HG02588 (cell line): Measurements from ENCODE around the gene FBXO17.
"Not testable (repeated sequence)": the region's sequence is repeated elsewhere in the genome, so short reads cannot be mapped to it uniquely, and the experiment has no call there.

ENCODE experiments used
- ATAC-seq: cut with Tn5 transposase; IDR thresholded peaks from one replicate; pipeline ENCODE4 v1.9.1; 2021; ENCODE audit warnings: mild to moderate bottlenecking, moderate library complexity; ENCODE audit not compliant: unreplicated experiment

FBXO17 gene, protein sequence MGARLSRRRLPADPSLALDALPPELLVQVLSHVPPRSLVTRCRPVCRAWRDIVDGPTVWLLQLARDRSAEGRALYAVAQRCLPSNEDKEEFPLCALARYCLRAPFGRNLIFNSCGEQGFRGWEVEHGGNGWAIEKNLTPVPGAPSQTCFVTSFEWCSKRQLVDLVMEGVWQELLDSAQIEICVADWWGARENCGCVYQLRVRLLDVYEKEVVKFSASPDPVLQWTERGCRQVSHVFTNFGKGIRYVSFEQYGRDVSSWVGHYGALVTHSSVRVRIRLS

GRCh38 chr19:38975214-38975860 is at the start of gene FBXO17:
FBXO17 (minus strand) TSS chr19:38975742; CDS start chr19:38950319, 25,423 bp downstream.
- ATAC-seq, result no peak

DNA sequence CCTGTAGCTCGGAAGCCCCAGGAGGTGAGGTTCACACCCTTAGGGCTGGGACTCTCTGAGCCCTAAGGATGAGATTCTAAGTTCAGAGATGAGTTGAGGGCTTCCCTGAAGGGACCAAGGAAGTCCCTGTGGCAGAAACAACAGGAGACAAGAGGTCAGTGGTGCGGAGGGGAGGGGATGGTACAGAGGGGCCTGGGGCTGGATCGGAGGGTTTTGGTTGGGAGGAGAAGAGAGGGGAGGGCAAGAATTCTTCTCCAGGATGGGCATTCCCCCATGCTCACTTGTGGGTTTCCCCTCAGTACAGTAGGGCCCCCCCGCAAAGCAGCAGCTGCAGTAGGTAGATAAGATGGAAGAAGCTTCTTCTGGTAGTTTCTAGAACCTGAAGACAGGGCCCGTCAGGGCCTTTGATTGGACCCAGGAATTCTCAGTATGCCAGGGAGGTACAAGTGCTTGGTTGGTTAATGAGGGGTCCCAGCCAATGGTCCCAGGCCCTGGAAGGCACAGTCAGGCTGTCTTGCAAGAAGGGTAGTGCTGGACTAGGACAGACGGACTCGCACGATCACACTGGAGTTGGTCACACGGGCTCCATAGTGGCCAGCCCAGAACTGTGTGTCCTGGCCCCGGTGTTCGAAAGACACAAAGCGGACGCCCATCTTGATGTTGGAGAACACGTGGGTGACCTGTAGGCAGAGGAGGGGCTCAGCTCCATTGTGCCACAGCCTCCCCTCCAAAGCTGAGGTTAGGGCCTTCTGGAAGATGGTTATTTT is 49.5 kb upstream of the FBXO17 start:
- ATAC-seq, result no peak

GRCh38 chr19:39021063-39021462 is 45.5 kb upstream of the FBXO17 start:
- no peak for ATAC-seq

- no peak for ATAC-seq
Observed at GRCh38 chr19:39017646-39018045, 42.1 kb upstream of the FBXO17 start.

- no peak for ATAC-seq
Observed at GRCh38 chr19:39017026-39017425, 41.5 kb upstream of the FBXO17 start.

DNA sequence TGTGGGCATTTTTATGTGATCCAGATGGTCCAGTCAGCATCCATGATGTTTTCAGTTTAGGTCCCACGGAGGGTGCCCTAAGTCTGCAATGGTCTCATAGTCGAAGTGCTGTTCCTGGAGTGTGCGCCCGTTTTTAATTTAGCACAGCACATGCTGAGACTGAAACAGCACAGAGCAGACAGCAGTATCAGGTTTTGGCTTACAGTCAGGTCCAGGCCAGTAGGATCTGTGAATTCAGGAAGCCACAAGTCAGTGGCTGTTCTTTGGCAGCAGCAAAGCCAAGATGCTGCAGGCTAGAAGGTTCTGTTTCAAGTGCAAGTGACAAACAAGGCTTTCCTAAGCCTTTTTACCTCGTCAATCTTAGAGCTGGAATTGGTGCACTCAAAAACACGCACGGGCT is 38.5 kb upstream of the FBXO17 start:
- ATAC-seq, result no peak

DNA sequence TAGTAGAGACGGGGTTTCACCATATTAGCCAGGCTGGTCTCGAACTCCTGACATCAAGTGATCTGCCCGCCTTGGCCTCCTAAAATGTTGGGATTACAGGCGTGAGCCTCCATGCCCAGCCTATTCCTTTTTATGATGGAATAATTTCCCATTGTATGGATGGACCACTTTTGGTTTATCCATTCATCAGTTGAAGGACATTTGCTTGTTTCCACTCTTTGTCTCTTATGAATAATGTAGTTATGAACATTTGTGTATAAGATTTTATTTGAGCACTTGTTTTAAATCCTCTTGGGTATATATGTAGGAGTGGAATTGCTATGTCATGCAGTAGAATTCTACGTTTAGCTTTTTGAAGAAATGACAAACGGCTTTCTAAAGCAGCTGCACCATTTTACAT is 33.5 kb upstream of the FBXO17 start:
- ATAC-seq, result no peak

DNA sequence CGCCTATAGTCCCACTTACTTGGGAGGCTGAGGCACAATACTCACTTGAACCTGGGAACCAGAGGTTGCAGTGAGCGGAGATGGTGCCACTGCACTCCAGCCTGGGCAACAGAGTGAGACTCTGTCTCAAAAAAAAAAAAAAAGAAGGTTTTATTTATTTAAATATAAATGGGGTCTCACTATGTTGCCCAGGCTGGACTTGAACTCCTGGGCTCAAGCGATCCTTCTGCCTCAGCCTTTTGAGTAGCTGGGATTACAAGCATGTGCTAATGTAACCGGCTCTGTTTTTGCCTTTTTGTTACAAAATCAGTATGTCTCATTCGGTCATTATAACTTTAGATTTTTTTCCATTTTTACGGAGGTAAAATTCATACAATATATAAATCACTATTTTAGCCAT is 32.6 kb upstream of the FBXO17 start:
- no peak for ATAC-seq

GRCh38 chr19:39007096-39007495 is 31.6 kb upstream of the FBXO17 start:
- ATAC-seq, result no peak

GRCh38 chr19:39004403-39004802 is 28.9 kb upstream of the FBXO17 start:
- ATAC-seq, result no peak

DNA sequence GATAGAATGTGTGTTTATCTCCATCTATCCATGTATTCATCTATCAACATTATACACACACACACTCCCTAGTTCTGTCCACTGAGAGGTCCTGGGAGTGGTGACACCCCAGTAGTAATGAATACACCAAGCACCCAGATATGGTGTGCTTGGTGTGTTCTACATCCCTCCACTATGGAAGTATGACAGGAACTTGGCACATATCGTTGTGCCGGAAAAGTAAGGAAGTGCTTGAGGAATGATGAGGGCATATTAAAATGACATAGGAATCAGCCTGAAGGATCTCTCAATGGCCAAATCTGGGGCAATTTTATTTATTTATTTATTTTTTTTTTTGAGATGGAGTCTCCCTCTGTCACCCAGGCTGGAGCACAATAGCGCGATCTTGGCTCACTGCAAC is 28.3 kb upstream of the FBXO17 start:
- ATAC-seq, result no peak

- ATAC-seq, result no peak
Observed at GRCh38 chr19:39003188-39003587, 27.6 kb upstream of the FBXO17 start.

GRCh38 chr19:39001041-39001440 is 25.5 kb upstream of the FBXO17 start:
- ATAC-seq, result no peak

- ATAC-seq, result not testable (repeated sequence)
Observed at GRCh38 chr19:38997576-38997975, 22.0 kb upstream of the FBXO17 start.

- ATAC-seq, result no peak
Observed at GRCh38 chr19:38993271-38993670, 17.7 kb upstream of the FBXO17 start.

DNA sequence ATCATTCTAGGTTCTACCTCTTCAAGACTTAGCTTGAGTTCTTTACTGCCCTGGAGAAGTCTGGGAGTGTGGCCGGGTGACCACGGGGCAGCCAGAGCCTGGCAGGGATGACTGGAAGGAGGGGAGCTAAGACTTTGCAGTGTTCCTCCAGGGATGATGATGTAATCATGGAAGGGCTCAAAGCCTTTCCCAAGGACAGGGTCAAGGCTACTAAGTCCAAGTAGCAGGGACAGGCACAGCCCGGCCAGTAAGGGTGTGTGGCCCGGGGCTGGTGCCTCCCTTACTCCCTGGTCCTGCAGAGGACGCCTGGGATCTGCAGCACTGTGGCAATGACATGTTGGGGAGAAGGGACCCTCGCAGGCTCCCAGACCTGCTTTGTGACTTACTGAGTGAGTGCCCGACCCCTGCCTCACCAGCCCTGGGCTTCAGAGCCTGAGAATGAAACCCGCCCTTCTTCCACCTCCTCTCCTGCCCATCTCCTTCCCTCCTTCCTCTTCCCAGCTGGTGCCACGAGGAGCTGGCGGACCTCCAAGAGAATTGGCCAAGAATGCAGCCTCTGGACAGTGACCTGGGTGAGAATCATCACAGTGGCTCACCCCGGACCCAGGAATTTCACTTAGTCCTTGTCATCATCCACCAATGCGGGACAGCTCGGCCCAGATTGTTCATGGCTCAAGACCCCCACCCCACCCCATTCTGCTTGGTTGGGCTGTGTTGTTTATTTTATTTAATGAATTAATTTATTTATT is 15.6 kb upstream of the FBXO17 start:
- ATAC-seq, result no peak

DNA sequence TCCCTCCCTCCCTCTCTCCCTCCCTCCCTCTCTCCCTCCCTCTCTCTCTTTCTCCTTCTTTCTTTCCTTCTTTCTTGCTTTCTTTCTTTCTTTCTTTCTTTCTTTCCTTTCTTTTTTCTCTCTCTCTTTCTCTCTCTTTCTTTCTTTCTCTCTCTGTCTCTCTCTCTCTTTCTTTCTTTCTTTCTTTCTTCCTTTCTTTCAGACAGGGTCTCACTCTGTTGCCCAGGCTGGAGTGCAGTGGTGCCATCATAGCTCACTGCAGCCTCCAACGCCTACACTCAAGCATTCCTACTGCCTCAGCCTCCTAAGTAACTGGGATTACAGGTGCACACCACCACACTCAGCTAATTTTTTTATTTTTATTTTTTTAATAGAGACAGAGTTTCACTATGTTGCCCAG is 14.1 kb upstream of the FBXO17 start:
- not testable (repeated sequence) for ATAC-seq

DNA sequence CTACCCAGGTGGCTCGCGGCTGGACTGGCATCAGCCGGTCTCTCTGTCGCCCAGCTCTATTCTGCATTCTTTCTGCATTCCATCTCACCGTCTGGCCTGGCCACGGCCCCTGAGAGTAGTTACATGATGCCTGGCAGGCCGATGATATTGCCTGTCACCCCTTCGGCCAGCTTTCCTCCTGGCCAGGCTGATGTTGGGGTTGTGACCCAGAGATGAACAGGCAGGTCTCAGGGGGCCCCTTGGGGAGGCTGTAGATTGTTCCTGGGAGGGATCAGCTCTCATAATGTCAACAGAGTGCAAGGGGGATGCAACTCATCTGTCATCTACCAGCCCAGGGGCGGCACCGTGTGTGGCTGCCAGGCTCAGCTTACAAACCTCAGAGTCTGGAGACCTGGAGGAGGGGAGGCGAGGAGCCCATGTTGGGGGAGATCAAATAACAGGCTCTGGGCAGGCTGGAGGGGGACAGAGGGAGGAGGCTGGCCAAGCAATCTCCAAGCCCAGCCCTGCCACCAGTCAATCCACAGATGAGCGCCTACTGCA is 13.6 kb upstream of the FBXO17 start:
- ATAC-seq, result no peak

DNA sequence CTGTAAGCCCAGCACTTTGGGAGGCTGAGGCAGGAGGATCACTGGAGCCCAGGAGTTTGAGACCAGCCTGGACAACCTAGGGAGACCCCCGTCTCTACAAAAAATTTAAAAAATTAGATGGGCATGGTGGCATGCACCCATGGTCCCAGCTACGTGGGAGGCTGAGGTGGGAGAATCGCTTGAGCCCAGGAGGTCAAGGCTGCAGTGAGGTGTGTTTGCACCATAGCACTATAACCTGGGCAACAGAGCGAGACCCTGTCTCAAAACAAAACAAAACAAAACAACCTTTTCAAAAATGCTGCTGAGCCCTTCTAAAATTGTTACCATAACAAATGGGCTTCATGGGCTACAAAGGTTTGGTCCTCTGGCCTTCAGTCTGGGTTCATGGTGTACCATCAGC is 13.1 kb upstream of the FBXO17 start:
- not testable (repeated sequence) for ATAC-seq

GRCh38 chr19:38987745-38988144 is 12.2 kb upstream of the FBXO17 start:
- ATAC-seq, result not testable (repeated sequence)

DNA sequence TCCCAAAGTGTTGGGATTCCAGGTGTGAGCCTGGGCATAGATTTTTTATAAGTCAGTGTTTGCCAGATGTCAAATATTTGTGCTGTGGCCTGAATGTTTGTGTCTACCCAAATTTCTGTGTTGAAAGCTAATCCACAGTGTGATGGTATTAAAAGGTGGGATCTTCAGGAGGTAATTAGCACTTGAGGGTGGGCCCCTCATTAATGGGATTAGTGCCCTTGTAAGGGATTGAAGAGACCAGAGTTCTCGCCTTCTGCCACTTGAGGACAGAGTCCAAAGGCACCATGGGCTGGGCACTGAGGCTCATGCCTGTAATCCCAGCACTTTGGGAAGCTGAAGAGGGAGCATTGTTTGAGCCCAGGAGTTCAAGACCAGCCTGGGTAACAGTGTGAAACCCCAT is 9.7 kb upstream of the FBXO17 start:
- ATAC-seq, result no peak
